Skeletal muscle satellite cell (primary cell): ENCODE data around the gene WDR20.
A peak's percentile ranks its signal among the peaks of the same experiment; 100 is the strongest.
"Not testable (repeated sequence)": the region's sequence is repeated elsewhere in the genome, so short reads cannot be mapped to it uniquely, and the experiment has no call there.

Experiments
- H3K27me3 ChIP-seq: 2 replicates; pipeline ENCODE4 v1.7.0; 2013; ENCODE audit warnings: low read length; ENCODE audit not compliant: control insufficient read depth, insufficient read depth
- H3K36me3 ChIP-seq: 2 replicates; pipeline ENCODE4 v1.7.0; 2013; ENCODE audit warnings: mild to moderate bottlenecking, control low read depth, low read length; ENCODE audit not compliant: insufficient read depth
- H3K4me1 ChIP-seq: 2 replicates; pipeline ENCODE4 v1.7.0; 2013; ENCODE audit warnings: low read length; ENCODE audit not compliant: control insufficient read depth, insufficient read depth
- H3K4me2 ChIP-seq: 2 replicates; pipeline ENCODE4 v1.7.0; 2013; ENCODE audit warnings: mild to moderate bottlenecking, low read length
- H3K4me3 ChIP-seq: 2 replicates; pipeline ENCODE4 v1.7.0; 2013; ENCODE audit warnings: low read length
- H3K9ac ChIP-seq: 2 replicates; pipeline ENCODE4 v1.7.0; 2013; ENCODE audit warnings: mild to moderate bottlenecking, low read depth, low read length, moderate library complexity
- H3K9me3 ChIP-seq: replicated peaks from 2 replicates; pipeline ENCODE4 v1.7.0; 2013; ENCODE audit warnings: mild to moderate bottlenecking, control low read depth, low read length

WDR20 gene

GRCh38 chr14:102135456-102135855, 4.2 kb upstream of the WDR20 start:
- not testable (repeated sequence) for H3K36me3 ChIP-seq, H3K4me3 ChIP-seq, H3K4me2 ChIP-seq, H3K4me1 ChIP-seq, H3K9me3 ChIP-seq, H3K9ac ChIP-seq, H3K27me3 ChIP-seq

- H3K4me3 ChIP-seq: peak overlapping the region; percentile 100
- peaks cover 14% of the 10 kb centered on the region for H3K4me1 ChIP-seq
- H3K36me3 ChIP-seq: no peaks in the 10 kb centered on the region
- no peaks in the 10 kb centered on the region for H3K9me3 ChIP-seq
- peak overlapping the region; percentile 89 for H3K4me2 ChIP-seq
- H3K9ac ChIP-seq: peak overlapping the region; percentile 99
- H3K27me3 ChIP-seq: no peaks in the 10 kb centered on the region
Observed at GRCh38 chr14:102138535-102138934, 1.2 kb upstream of the WDR20 start.

DNA sequence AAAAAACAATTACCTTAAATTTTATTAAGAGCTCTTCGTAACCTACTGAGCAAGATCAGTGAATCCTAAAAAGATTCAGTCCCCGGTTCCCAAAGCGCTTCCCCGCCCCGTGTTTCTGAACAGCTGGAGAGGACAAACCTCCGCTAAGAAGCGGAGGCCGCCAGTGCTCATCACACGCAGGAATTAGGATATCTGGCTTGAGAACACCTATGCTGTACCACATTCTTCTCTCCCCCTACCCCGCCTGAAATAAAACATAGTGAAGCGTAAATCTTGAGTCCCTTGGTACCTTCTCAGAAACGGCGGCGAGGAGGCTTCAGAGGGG, 774 bp upstream of the WDR20 start:
- H3K9ac ChIP-seq: peak overlapping the region; percentile 99
- no peaks in the 10 kb centered on the region for H3K9me3 ChIP-seq
- H3K4me1 ChIP-seq: peaks cover 14% of the 10 kb centered on the region
- H3K4me3 ChIP-seq: peak overlapping the region; percentile 100
- H3K27me3 ChIP-seq: no peaks in the 10 kb centered on the region
- H3K4me2 ChIP-seq: peak overlapping the region; percentile 89
- no peaks in the 10 kb centered on the region for H3K36me3 ChIP-seq

DNA sequence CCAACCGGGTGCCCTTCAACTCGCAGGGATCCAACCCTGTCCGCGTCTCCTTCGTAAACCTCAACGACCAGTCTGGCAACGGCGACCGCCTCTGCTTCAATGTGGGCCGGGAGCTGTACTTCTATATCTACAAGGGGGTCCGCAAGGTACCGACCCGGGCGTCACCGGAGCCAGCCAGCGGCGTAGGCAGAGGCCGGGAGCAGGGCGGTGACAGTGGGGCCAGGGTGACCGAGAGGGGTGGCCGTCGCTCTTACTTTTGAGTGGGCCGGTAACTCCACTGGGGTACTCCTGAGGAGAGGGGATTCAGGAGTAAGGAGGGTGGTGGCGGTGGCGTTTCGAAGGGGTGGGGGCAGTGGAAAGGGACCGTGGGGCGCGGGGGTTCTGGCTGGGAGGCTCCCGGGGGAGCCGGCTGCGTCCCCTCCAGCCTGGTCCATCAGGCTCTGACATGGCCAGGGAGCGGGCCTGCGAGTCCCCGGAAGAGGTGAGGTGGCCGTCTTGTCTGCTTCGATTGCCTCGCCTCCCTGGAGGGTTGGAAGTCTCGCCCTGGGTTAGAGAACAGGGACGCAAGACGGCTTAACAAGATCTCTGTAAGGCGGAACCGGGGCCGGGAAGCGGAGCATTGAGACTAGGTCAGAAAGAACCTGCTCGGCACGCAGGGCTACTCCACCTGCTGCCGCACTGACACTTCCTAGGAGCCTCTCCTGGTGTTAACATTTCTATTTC, 491 bp downstream of the WDR20 start:
- Histone ChIP-seq H3K9me3 (no peaks in the 10 kb centered on the region), H3K36me3 (no peaks in the 10 kb centered on the region), H3K4me1 (peaks cover 14% of the 10 kb centered on the region), H3K9ac (peak overlapping the region; percentile 99), H3K4me3 (peak overlapping the region; percentile 100), H3K4me2 (peak overlapping the region; percentile 92), H3K27me3 (no peaks in the 10 kb centered on the region)

DNA sequence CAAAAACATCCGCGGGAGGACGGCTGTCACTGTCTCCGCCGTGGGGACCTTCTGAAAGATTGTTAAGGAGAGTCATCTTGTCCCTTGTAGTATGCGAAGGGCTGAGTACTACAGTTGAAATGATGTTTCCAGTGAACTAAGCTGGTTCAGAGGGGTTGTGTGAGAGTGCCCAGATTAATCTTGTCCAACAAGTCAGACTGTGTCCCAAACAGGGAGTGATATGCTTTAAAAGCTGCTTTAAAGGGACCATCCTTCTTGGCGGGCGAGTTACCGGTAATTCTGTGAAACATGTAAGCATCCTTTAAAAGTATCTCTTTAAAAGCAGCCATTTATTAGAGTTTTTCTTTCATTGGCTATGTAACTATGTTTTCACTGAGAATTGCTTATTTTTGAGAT, 1.1 kb downstream of the WDR20 start:
- peak overlapping the region; percentile 100 for H3K4me3 ChIP-seq
- H3K27me3 ChIP-seq: no peaks in the 10 kb centered on the region
- peak overlapping the region; percentile 92 for H3K4me2 ChIP-seq
- H3K36me3 ChIP-seq: peaks cover 2% of the 10 kb centered on the region
- peak overlapping the region; percentile 99 for H3K9ac ChIP-seq
- H3K4me1 ChIP-seq: peaks cover 14% of the 10 kb centered on the region
- no peaks in the 10 kb centered on the region for H3K9me3 ChIP-seq

DNA sequence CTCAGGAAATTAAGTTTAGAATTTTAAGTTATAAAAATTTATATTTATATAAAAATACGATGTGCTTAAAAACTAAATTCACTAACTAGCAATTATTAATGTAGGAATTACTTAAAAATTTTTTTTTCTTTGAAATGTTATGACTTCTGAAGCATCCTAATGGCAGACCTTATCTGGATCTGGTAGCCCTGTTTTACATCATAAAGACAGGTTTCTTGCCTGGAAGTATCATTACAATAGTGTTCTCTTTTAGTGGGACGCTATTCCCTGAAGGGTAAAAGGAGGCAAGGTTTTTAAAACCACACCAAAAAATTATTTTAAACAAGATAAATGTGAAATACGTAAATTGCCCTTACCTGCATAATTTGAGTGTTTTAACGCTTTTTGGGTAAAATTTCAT, 2.1 kb downstream of the WDR20 start:
- H3K9ac ChIP-seq: peak overlapping the region; percentile 99
- H3K4me2 ChIP-seq: peak overlapping the region; percentile 92
- H3K4me1 ChIP-seq: peaks cover 14% of the 10 kb centered on the region
- H3K4me3 ChIP-seq: peak overlapping the region; percentile 51
- no peaks in the 10 kb centered on the region for H3K27me3 ChIP-seq
- H3K36me3 ChIP-seq: peaks cover 2% of the 10 kb centered on the region
- H3K9me3 ChIP-seq: no peaks in the 10 kb centered on the region

GRCh38 chr14:102144914-102145313, 5.2 kb downstream of the WDR20 start:
- H3K4me2 ChIP-seq: no peak overlapping the region
- H3K4me3 ChIP-seq: no peak overlapping the region
- no peak overlapping the region for H3K9ac ChIP-seq
- peaks cover 9% of the 10 kb centered on the region for H3K4me1 ChIP-seq
- H3K36me3 ChIP-seq: peaks cover 2% of the 10 kb centered on the region
- H3K27me3 ChIP-seq: no peaks in the 10 kb centered on the region
- no peaks in the 10 kb centered on the region for H3K9me3 ChIP-seq

DNA sequence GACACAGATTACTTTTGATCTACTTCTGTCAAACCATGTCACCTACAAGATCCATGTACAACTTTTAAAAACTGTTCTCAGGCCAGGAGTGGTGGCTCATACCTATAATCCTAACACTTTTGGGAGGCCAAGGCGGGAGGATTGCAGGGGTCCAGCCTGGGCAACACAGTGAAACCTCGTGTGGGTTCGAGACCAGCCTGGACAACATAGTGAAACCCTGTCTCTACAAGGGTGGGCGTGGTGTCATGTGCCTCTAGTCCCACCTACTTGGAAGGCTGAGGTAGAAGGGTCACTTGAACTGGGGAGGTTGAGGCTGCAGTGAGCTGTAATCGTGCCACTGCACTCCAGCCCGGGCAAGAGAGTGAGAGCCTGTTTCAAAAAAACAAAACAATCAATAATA, 5.7 kb downstream of the WDR20 start:
- H3K27me3 ChIP-seq: no peaks in the 10 kb centered on the region
- H3K9ac ChIP-seq: no peak overlapping the region
- H3K4me3 ChIP-seq: no peak overlapping the region
- H3K9me3 ChIP-seq: no peaks in the 10 kb centered on the region
- H3K36me3 ChIP-seq: peaks cover 2% of the 10 kb centered on the region
- H3K4me1 ChIP-seq: peaks cover 9% of the 10 kb centered on the region
- no peak overlapping the region for H3K4me2 ChIP-seq

- H3K4me3 ChIP-seq: no peak overlapping the region
- peaks cover 2% of the 10 kb centered on the region for H3K36me3 ChIP-seq
- peaks cover 7% of the 10 kb centered on the region for H3K4me1 ChIP-seq
- no peak overlapping the region for H3K9ac ChIP-seq
- H3K4me2 ChIP-seq: no peak overlapping the region
- H3K27me3 ChIP-seq: no peaks in the 10 kb centered on the region
- no peaks in the 10 kb centered on the region for H3K9me3 ChIP-seq
Observed at GRCh38 chr14:102146423-102146822, 6.7 kb downstream of the WDR20 start.

- Histone ChIP-seq H3K27me3 (no peaks in the 10 kb centered on the region), H3K36me3 (peaks cover 13% of the 10 kb centered on the region), H3K9ac (no peak overlapping the region), H3K4me2 (no peak overlapping the region), H3K4me1 (peaks cover 6% of the 10 kb centered on the region), H3K9me3 (no peaks in the 10 kb centered on the region), H3K4me3 (no peak overlapping the region)
Observed at GRCh38 chr14:102150083-102150482, 10.4 kb downstream of the WDR20 start.

GRCh38 chr14:102150744-102151143, 11.0 kb downstream of the WDR20 start:
- no peak overlapping the region for H3K4me3 ChIP-seq

DNA sequence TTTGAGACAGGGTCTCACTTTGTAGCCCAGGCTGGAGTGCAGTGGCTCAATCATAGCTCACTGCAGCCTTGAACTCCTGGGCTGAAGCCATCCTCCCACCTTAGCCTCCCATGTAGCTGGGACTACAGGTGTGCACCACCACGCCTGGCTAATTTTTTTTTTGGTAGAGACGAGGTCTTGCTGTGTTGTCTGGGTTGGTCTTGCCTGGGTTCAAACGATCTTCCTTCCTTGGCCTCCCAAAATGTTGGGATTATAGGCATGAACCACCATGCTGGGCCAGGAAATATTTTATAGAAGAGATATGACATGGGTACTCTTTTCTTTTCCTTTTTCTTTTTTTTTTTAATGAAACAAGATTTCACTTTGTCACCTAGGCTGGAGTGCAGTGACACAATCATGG, 11.7 kb downstream of the WDR20 start:
- H3K4me3 ChIP-seq, H3K27me3 ChIP-seq, H3K4me2 ChIP-seq: not testable (repeated sequence)

More at GRCh38 chr14:102150744-102151143, 11.0 kb downstream of the WDR20 start:
- Histone ChIP-seq H3K9ac (no peak overlapping the region), H3K4me2 (no peak overlapping the region), H3K36me3 (peaks cover 11% of the 10 kb centered on the region), H3K4me1 (peaks cover 13% of the 10 kb centered on the region), H3K27me3 (no peaks in the 10 kb centered on the region), H3K9me3 (no peaks in the 10 kb centered on the region)

More for the DNA sequence above, 11.7 kb downstream of the WDR20 start:
- Histone ChIP-seq H3K4me1 (peaks cover 13% of the 10 kb centered on the region), H3K36me3 (peaks cover 11% of the 10 kb centered on the region)
- H3K9me3 ChIP-seq, H3K9ac ChIP-seq: not testable (repeated sequence)
